Naive thymus-derived CD4-positive, alpha-beta T cell (primary cell): ENCODE results near the gene HMCES. TPM values are rescaled to one million over a fixed set of nuclear protein-coding genes. Genes with fewer than 3 reads are reported as not detected.
A peak's percentile ranks its signal among the peaks of the same experiment; 100 is the strongest.

ENCODE experiments used
- ATAC-seq: fragments of 150-1000 bp; cut with Tn5 transposase; 2 replicates; pipeline ENCODE4 v1.10.0; 2021; ENCODE audit warnings: mild to moderate bottlenecking, moderate library complexity
- CTCF ChIA-PET: fragments of 350-600 bp; sonication (Branson Sonifier 250); formaldehyde crosslinking; loops from one replicate; lab custom pipeline; 2021; ENCODE audit warnings: antibody characterized with exemption; lab: Charles Lee
- POLR2A ChIA-PET: fragments of 350-600 bp; sonication (Branson Sonifier 250); formaldehyde crosslinking; loops from one replicate; lab custom pipeline; 2021; ENCODE audit warnings: antibody characterized with exemption, inconsistent platforms; lab: Charles Lee
- DNase-seq, 9 donors: peaks; one replicate each; pipeline versions ENCODE4 v3.0.0 to v3.0.0-alpha.2; 2020 to 2022; ENCODE audit warnings: mixed read lengths in 1 of 9
- H3K27ac ChIP-seq: one replicate; pipeline ENCODE4 v1.7.0; 2013; ENCODE audit warnings: mild to moderate bottlenecking, low read depth, low read length, moderate library complexity
- H3K27me3 ChIP-seq, 2 donors: one replicate each; pipeline ENCODE4 v1.7.0; 2013; ENCODE audit warnings: low read length in 2 of 2, mild to moderate bottlenecking in 2 of 2, moderate library complexity in 2 of 2; ENCODE audit not compliant: control insufficient read depth in 2 of 2, insufficient read depth in 2 of 2
- H3K36me3 ChIP-seq, 3 experiments: 1 replicate in 2 of 3; 2 replicates in 1 of 3; pipeline ENCODE4 v1.7.0; 2013; ENCODE audit warnings: low read length in 3 of 3, mild to moderate bottlenecking in 3 of 3, moderate library complexity in 1 of 3; ENCODE audit not compliant: insufficient read depth in 3 of 3, control insufficient read depth in 2 of 3
- H3K4me1 ChIP-seq, 2 donors: one replicate each; pipeline ENCODE4 v1.7.0; 2013; ENCODE audit warnings: low read length in 2 of 2, mild to moderate bottlenecking in 2 of 2, moderate library complexity in 1 of 2; ENCODE audit not compliant: control insufficient read depth in 2 of 2, insufficient read depth in 2 of 2
- H3K4me3 ChIP-seq: 2 replicates; pipeline ENCODE4 v1.7.0; 2013; ENCODE audit warnings: mild to moderate bottlenecking, low read length
- H3K9me3 ChIP-seq, 3 experiments: 1 replicate in 2 of 3; 2 replicates in 1 of 3; pipeline ENCODE4 v1.7.0; 2013; ENCODE audit warnings: low read length in 3 of 3; ENCODE audit not compliant: control insufficient read depth in 2 of 3
- H3K27ac Mint-ChIP-seq, 9 donors: one replicate each; pipeline ENCODE4 v1.8.0; 2020 to 2022; ENCODE audit warnings: mixed read lengths in 9 of 9, mild to moderate bottlenecking in 8 of 9, moderate library complexity in 5 of 9, inconsistent platforms in 2 of 9
- H3K27me3 Mint-ChIP-seq, 5 donors: one replicate each; pipeline ENCODE4 v1.8.0; 2021 to 2022; ENCODE audit warnings: mixed read lengths in 5 of 5, mild to moderate bottlenecking in 1 of 5
- H3K36me3 Mint-ChIP-seq, 5 donors: one replicate each; pipeline ENCODE4 v1.8.0; 2020 to 2022; ENCODE audit warnings: mixed read lengths in 5 of 5, mild to moderate bottlenecking in 3 of 5, inconsistent platforms in 1 of 5
- H3K4me1 Mint-ChIP-seq, 7 donors: one replicate each; pipeline ENCODE4 v1.8.0; 2020 to 2022; ENCODE audit warnings: mixed read lengths in 7 of 7, mild to moderate bottlenecking in 3 of 7, inconsistent platforms in 1 of 7
- H3K4me3 Mint-ChIP-seq, 10 donors: one replicate each; pipeline ENCODE4 v1.8.0; 2020 to 2022; ENCODE audit warnings: mild to moderate bottlenecking in 10 of 10, mixed read lengths in 10 of 10, moderate library complexity in 6 of 10, inconsistent platforms in 2 of 10
- H3K9me3 Mint-ChIP-seq, 11 donors: one replicate each; pipeline ENCODE4 v1.8.0; 2020 to 2022; ENCODE audit warnings: mixed read lengths in 11 of 11, mild to moderate bottlenecking in 4 of 11, inconsistent platforms in 1 of 11, moderate library complexity in 1 of 11
- intact Hi-C, 2 donors: fragments of 100-400 bp; cut with micrococcal nuclease; formaldehyde crosslinking; loops; one replicate each; pipeline ENCODE4 v1.15.1; 2023
- polyA plus RNA-seq, 2 donors: library from polyadenylated mRNA; unstranded; fragments of 300-500 nt; fragmentation: Illumina TruSeq; gene quantifications; one replicate each; pipeline ENCODE4 v1.2.3, GENCODE V29; 2021
- total RNA-seq, 6 experiments: library from RNA in 5 of 6; stranded (reverse) in 5 of 6; gene quantifications; 1 replicate in 5 of 6; 2 replicates in 1 of 6; pipeline ENCODE4 v1.2.3 and lab custom pipeline; 2021 to 2026

The HMCES gene
- total and polyA plus RNA-seq, 7 experiments from 2014 or later, result 45.7 to 135 (median 56.3) TPM

DNA sequence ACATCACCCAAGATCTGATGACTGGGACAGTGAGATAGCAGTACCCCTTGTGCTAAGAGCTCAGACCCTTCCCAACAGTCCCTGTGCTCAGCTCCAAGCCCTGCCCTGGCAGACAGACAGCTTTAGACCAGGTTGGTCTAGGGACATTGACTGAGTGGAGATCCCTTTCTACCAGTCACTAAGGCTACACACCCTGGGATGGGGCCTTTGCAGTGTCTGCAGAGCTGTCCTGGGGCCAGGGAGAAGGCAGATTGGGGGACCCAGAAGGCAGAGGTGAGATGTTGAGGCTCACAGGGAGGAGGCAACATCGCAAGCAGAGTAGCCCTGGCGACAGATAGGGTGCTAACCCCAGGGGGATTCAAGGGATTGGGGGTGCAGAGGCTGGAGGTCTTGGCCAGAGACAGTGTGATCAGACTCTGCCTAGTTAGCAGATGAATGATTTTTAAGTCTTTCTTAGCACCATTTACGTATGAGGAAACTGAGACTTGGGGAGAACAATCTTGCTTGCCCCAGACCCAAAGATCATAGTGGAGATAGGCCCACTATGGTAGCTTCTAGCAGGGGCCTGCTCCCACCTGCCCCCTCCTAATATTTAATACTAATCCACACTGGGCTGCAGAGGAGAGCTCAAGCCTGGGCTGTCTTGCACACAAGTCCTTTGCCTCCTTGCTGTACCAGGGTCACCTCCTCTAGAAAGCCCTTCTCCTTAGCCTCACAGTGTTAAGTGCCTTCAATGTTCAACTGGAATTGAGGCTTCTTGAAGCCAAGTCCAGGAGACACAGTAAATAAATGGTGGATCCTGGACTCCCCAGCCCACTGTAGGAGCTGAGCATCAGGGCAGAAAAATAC lies 32.6 kb downstream of the HMCES start:
- H3K27me3 Mint-ChIP-seq, result peaks cover 0 to 2% (median 0%) of the 10 kb centered on the region in 5 donors
- no peak overlapping the region for H3K4me3 Mint-ChIP-seq
- peaks cover 19 to 37% (median 24%) of the 10 kb centered on the region in 7 donors for H3K4me1 Mint-ChIP-seq
- no peaks in the 10 kb centered on the region for H3K9me3 ChIP-seq
- ChIA-PET CTCF (interaction anchor here (0.9 kb wide), 1 partner anchor 65 kb away, joined by 3 read pairs; no protein-coding TSS in a partner anchor), POLR2A (interaction anchor here (0.5 to 10.2 kb wide), 6 partner anchors 7 to 132 kb away, joined by 3 to 251 read pairs (median 86); partner anchors contain the start of genes COPG1, HMCES, IFT122 and MBD4)
- peak overlapping the region in 8 of 9 donors; percentile 14 to 93 (median 68) for H3K27ac Mint-ChIP-seq
- H3K4me1 ChIP-seq, result peaks cover 5 to 10% of the 10 kb centered on the region in 2 donors
- peaks cover 0 to 8% (median 0%) of the 10 kb centered on the region in 11 donors for H3K9me3 Mint-ChIP-seq
- peaks cover 0 to 4% (median 0%) of the 10 kb centered on the region in 3 experiments for H3K36me3 ChIP-seq
- peak overlapping the region; percentile 22 for H3K27ac ChIP-seq
- H3K4me3 ChIP-seq, result no peak overlapping the region
- H3K27me3 ChIP-seq, result no peaks in the 10 kb centered on the region
- H3K36me3 Mint-ChIP-seq, result peaks cover 0 to 10% (median 0%) of the 10 kb centered on the region in 5 donors
- DNase-seq, result no peak
- intact Hi-C loops, result loop anchor here in 1 of 2 donors (10.0 kb wide), 1 partner anchor 656 kb away; the partner anchor contains the start of gene RPN1
- no peak for ATAC-seq

DNA sequence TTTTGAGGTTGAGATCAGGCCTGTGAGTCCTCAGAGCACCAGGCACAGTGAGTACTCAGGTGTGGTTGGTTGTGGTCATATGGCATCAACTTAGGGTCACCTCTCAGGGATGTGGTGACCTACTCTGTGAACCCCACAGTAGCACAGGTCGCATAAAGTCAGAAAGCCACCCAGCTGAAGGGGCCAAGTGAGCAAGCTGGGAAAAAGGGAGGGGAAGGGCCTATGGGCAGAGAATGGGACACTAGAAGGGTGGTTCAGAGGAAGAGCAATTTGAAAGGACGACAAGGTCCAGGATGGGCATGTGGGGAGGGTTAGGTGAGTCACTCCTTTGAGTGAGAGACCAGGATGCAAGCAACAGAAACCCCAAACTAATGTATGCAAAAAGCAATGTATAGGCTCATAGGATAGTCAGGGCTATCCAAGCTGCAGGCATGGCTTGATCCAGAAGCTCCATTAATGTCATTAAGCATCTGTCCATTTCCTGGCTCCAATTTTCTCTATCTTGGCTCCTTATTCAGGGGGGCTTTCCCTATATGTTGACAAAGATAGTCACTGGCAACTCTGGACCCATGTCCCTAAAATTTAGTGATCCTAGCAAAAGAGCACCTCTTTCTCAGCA lies 33.5 kb downstream of the HMCES start:
- Histone ChIP-seq H3K27me3 (no peaks in the 10 kb centered on the region), H3K4me3 (no peak overlapping the region), H3K9me3 (no peaks in the 10 kb centered on the region), H3K27ac (no peak overlapping the region), H3K4me1 (peaks cover 5 to 10% of the 10 kb centered on the region in 2 donors), H3K36me3 (peaks cover 0 to 6% (median 0%) of the 10 kb centered on the region in 3 experiments)
- Mint-ChIP-seq H3K27me3 (peaks cover 0 to 2% (median 0%) of the 10 kb centered on the region in 5 donors), H3K4me3 (peak overlapping the region in 1 of 10 donors; percentile 22), H3K9me3 (peaks cover 0 to 8% (median 0%) of the 10 kb centered on the region in 11 donors), H3K36me3 (peaks cover 0 to 7% (median 0%) of the 10 kb centered on the region in 5 donors), H3K27ac (peak overlapping the region in 8 of 9 donors; percentile 4 to 93 (median 52)), H3K4me1 (peaks cover 19 to 36% (median 23%) of the 10 kb centered on the region in 7 donors)
- DNase-seq (no peak), ATAC-seq (no peak)
- CTCF ChIA-PET, result interaction anchor here (0.9 kb wide), 1 partner anchor 66 kb away, joined by 3 read pairs; no protein-coding TSS in a partner anchor
- intact Hi-C loops, result loop anchor here in 1 of 2 donors (10.0 kb wide), 1 partner anchor 657 kb away; the partner anchor contains the start of gene RPN1
- POLR2A ChIA-PET, result interaction anchor here (1.3 to 10.2 kb wide), 6 partner anchors 8 to 128 kb away, joined by 3 to 251 read pairs (median 86); partner anchors contain the start of genes COPG1, HMCES, IFT122 and MBD4

DNA sequence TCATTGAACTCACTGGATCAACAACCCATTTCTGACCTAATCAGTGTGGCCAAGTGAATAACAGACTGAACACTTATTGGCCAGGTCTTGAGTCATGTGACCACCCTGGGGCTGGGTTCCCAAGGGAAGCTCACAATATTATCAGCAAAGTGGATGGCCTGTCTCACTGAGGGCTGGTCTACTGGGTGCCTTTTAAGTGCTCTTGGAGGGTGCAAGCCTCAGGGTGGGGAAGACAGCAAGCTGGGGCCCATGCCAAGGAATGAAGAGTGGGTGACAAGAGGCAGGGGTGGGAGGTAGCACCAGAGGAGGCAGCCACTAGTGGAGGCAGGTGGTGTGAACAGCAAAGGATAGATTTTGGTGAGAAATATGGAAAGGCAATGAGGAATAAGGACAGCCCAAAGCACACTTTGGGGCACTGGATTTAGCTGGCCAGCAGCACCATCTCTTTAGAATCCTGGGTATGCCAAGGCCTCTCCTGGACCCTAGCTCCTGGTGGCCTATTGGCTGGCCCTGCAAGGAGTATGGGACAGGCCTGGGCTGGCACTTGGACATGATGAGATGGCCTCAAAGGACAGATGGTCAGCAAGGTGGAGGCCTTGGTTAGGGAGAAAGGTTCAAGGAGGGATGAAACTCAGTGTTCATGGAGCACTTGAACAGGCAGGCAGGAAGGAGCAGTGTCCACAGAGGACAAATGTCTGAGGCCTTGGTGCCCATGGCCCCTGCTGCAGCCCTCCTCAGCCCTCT lies 34.2 kb downstream of the HMCES start:
- Mint-ChIP-seq H3K27ac (peak overlapping the region; percentile 53 to 93 (median 76)), H3K36me3 (peaks cover 0 to 7% (median 0%) of the 10 kb centered on the region in 5 donors), H3K4me1 (peaks cover 22 to 36% (median 23%) of the 10 kb centered on the region in 7 donors), H3K9me3 (peaks cover 0 to 8% (median 0%) of the 10 kb centered on the region in 11 donors), H3K4me3 (peak overlapping the region; percentile 31 to 97 (median 84)), H3K27me3 (peaks cover 0 to 2% (median 0%) of the 10 kb centered on the region in 5 donors)
- ChIA-PET CTCF (interaction anchor here (0.9 kb wide), 1 partner anchor 66 kb away, joined by 3 read pairs; no protein-coding TSS in a partner anchor), POLR2A (interaction anchor here (1.2 to 10.2 kb wide), 7 partner anchors 8 to 127 kb away, joined by 3 to 251 read pairs (median 63); partner anchors contain the start of genes COPG1, HMCES, IFT122 and MBD4)
- H3K4me1 ChIP-seq, result peaks cover 5 to 10% of the 10 kb centered on the region in 2 donors
- no peaks in the 10 kb centered on the region for H3K27me3 ChIP-seq
- no peak overlapping the region for H3K4me3 ChIP-seq
- intact Hi-C loops, result loop anchor here in 1 of 2 donors (10.0 kb wide), 1 partner anchor 658 kb away; the partner anchor contains the start of gene RPN1
- no peaks in the 10 kb centered on the region for H3K9me3 ChIP-seq
- peak overlapping the region; percentile 88 for H3K27ac ChIP-seq
- no peak for DNase-seq
- ATAC-seq, result no peak
- H3K36me3 ChIP-seq, result peaks cover 0 to 6% (median 0%) of the 10 kb centered on the region in 3 experiments

DNA sequence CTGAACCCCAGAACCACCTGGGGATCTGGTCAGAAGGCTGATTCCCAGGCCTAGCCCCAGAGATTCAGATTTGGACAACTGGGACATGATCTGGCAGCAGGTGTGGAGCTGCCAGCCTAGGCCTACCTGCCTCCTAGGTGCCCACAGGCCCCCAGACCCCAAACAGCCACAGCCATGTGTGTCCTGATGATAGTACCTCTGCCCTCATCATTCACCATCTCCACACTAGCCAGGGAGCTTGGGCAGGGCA lies 34.7 kb downstream of the HMCES start:
- Histone ChIP-seq H3K4me3 (no peak overlapping the region), H3K27ac (peak overlapping the region; percentile 88), H3K36me3 (peaks cover 0 to 6% (median 0%) of the 10 kb centered on the region in 3 experiments), H3K9me3 (no peaks in the 10 kb centered on the region), H3K27me3 (no peaks in the 10 kb centered on the region), H3K4me1 (peaks cover 5 to 10% of the 10 kb centered on the region in 2 donors)
- ATAC-seq, result peak; percentile 0
- H3K4me1 Mint-ChIP-seq, result peaks cover 22 to 36% (median 24%) of the 10 kb centered on the region in 7 donors
- CTCF ChIA-PET, result no interaction called here
- DNase-seq, result peak in 1 of 9 donors; percentile 16
- H3K36me3 Mint-ChIP-seq, result peaks cover 0 to 7% (median 0%) of the 10 kb centered on the region in 5 donors
- intact Hi-C loops, result loop anchor here in 1 of 2 donors (10.0 kb wide), 1 partner anchor 659 kb away; the partner anchor contains the start of gene RPN1
- peak overlapping the region; percentile 76 to 93 (median 82) for H3K27ac Mint-ChIP-seq
- POLR2A ChIA-PET, result interaction anchor here (0.5 to 10.2 kb wide), 10 partner anchors 9 to 343 kb away, joined by 3 to 251 read pairs (median 19); partner anchors contain the start of genes CNBP, COPG1, HMCES and IFT122
- H3K9me3 Mint-ChIP-seq, result peaks cover 0 to 8% (median 0%) of the 10 kb centered on the region in 11 donors
- H3K27me3 Mint-ChIP-seq, result peaks cover 0 to 2% (median 0%) of the 10 kb centered on the region in 5 donors
- peak overlapping the region; percentile 69 to 97 (median 86) for H3K4me3 Mint-ChIP-seq

DNA sequence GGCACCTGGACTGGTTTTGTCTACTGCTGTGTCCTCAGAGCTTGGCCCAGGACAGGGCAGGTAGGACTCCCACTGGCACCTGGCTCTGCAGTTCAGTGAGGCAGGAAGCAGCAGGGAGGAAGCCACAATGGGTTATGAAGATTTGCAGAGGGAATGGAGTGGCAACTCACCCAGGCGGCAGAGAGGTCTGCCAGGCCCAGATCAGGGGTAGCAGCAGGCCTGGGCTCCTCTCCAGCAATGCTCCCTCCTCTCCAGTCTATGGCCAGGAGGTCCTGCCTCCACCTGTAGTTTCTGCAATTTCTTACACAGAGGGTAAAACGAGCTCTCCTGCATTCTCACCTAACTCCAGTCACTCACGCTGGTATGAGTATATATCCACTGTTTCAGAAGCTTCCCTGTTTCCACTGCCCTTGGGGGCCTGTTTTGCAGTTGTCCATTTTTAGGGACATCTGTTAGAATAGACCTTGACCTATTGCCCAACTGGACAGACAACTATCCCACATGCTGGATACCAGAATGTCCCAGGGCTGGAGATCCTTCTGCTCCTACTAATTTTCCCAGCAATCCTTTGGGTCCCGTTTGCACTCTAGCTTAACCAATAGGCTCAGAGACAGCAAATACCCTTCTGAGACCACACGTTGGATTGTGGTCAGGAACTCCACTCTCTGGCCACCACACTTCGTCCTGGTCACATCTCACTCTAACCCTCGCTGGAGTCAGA lies 35.2 kb downstream of the HMCES start:
- Histone ChIP-seq H3K27me3 (no peaks in the 10 kb centered on the region), H3K4me1 (peaks cover 5 to 10% of the 10 kb centered on the region in 2 donors), H3K9me3 (no peaks in the 10 kb centered on the region), H3K27ac (peak overlapping the region; percentile 88), H3K36me3 (peaks cover 0 to 6% (median 0%) of the 10 kb centered on the region in 3 experiments), H3K4me3 (peak overlapping the region; percentile 81)
- ATAC-seq (peak; percentile 10), DNase-seq (peak in 4 of 9 donors; percentile 28 to 41 (median 30))
- Mint-ChIP-seq H3K4me1 (peaks cover 18 to 31% (median 24%) of the 10 kb centered on the region in 7 donors), H3K9me3 (peaks cover 0 to 8% (median 0%) of the 10 kb centered on the region in 11 donors), H3K27me3 (peaks cover 0 to 2% (median 0%) of the 10 kb centered on the region in 5 donors), H3K4me3 (peak overlapping the region; percentile 69 to 97 (median 86)), H3K27ac (peak overlapping the region; percentile 76 to 93 (median 82)), H3K36me3 (peaks cover 0 to 4% (median 0%) of the 10 kb centered on the region in 5 donors)
- POLR2A ChIA-PET, result interaction anchor here (0.5 to 10.2 kb wide), 14 partner anchors 9 to 660 kb away, joined by 3 to 251 read pairs (median 4); partner anchors contain the start of genes CNBP, COPG1, HMCES and IFT122
- CTCF ChIA-PET, result no interaction called here
- intact Hi-C loops, result loop anchor here in 1 of 2 donors (2.0 to 10.0 kb wide), 2 partner anchors 193 to 659 kb away; partner anchors contain the start of genes RAB43 and RPN1
